Stimulated activated CD4-positive, alpha-beta T cell treated with anti-CD3 and anti-CD28 coated beads, TNF-alpha, amount 100 ng/mL, for 24 hours (primary cell): ENCODE measurements around the gene MRC1.

Experiments
- DNase-seq, 3 experiments: peaks; one replicate each; pipeline ENCODE4 v3.0.0-alpha.2; 2020; ENCODE audit warnings: low read depth in 3 of 3

Gene MRC1

DNA sequence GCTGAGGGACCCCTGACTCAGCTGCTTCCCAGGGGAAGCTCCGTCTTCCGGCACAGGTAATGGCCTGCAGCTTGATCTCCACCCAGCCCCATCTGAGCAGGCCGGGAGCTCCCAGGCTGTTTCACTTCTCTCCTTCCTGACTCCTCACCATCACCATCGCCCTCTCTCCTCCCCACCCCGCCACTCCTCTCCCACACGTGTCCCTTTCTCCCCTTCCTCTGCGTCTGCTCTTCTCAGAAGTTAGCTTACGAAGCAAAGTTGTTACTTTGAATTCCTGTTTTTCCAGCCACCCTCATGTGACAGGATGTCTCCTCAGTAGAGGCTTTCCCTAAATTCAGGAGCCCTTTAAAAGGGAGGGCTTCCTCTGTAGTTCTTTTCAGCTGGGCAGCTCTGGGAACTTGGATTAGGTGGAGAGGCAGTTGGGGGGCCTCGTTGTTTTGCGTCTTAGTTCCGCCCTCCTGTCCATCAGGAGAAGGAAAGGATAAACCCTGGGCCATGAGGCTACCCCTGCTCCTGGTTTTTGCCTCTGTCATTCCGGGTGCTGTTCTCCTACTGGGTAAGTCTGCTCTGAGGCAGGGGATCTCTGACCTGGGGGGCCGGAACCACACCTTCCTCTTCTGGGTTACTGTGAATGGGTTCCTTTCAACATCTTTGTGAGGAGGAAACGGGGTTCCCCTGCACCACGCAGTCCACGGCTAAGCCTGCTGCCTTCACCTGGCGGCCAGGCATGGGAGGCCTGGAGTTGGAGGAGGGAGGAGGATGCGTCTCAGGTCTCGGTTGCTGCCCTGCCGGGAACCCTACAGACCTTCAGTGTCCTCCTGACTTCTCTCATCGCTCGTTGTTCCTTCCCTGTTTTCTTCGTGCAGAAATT is at the start of gene MRC1:
TSS of gene MRC1 (plus strand) at position 378 of the 871 bp plus-strand sequence. CDS start at position 496, 118 bp downstream.
- no peak for DNase-seq

DNA sequence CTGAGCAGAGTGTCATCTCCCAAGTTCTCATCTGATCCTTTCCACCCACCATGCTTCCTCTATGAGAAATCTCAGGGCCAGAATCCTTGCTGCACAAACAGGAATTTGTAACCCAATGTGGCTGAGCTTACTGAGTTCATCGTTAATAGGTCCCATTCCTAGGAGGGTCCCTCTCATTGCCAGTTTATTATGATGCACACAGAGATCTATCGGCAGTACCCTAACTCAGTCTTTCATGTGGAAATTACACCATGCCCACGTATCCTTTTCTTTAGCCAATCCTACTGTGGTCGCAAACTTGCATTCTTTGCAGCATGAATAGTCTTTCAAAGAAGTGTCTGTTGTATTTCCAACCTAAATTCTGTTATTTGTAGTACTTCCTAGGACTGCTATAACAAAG is 45.0 kb upstream of the MRC1 start:
- DNase-seq, result no peak

DNA sequence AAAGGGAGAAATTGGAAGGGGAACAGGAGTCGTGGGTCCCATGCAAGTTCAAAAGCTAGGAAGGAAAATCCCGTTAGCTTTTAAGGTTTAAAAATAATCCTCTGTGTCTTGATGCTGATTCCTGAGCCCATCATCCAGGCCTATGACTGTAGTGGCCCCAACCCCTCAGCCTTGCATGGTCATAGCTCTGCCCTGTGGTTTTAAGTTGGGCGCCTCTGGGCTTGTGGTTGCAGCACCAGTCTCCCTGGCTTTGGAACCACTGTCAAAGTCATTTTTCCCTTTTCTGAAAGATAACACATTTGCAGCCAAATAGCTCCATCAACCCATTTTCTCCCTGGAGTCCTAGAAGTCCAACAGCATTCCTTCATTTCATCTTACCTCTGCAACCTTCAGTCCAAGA is 43.5 kb upstream of the MRC1 start:
- no peak for DNase-seq

DNA sequence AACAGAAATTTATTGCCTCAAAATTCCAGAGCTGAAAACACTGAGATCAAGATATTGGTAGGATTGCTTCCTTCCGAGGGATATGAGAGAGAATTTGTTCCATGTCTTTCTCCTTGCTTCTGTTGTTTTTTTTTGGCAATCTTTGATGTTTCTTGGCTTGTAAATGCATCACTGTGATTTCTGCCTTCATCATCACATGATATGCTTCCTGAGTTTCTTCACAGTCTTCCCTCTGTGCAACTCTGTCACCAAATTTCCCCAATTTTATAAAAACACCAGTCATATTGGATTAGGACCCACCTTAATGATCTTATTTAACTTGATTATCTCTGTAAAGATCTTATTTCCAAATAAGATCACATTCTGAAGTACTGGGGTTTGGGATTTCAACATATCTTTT is 42.4 kb upstream of the MRC1 start:
- DNase-seq, result no peak

DNA sequence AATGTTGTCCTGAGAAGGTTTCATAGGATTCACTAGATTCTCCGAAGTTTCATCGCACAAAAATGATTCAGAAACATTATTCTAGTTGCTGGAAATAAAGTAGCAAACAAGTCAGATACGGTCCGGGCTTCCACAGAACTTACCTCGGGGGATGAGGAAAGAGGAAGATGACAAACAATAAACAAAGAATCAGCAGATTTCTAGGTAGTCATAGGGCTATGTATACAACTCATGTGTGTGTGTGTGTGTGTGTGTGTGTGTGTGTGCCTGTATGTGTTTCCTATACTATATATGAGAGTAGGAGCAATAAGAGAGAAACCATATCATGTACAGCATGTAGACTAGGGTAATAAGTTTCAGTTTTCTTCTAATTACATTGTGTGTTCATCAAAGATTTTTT is 40.7 kb upstream of the MRC1 start:
- DNase-seq, result no peak

DNA sequence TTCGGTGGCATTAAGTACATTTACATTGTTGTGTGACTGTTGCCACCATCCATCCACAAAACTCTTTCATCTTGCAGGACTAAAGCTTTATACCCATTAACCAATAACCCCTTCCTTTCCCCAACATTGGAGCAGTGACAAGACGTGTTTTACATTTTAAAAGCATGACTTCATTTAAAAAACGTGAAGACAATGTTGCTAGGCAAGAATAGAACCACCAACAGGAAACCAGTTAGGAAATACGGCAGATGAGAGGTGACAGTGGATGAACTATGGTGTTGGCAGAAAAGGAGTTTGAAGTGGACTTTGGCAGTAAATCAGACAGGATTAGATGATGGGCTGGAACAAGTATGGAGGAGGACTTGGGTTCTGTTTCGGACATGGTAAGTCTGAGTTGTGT is 40.2 kb upstream of the MRC1 start:
- no peak for DNase-seq

DNA sequence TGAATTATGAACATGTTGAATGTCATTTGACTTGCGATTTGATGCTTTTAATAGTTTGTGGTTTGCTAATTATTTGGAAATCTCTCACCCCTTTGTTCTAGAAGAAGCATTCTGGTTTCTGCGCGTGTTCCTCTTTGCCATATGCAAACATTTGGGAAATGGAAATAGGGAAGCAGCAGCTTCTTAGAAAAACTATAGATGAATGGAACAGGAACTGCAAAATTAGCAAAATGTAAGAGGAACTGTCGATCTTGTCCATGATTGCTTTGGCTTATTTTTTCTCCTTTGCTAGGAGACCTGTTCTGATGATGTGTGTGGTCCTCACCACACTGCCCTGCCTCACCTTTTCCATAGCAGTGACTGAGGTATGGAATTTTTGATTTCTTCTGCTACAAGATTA is 38.1 kb upstream of the MRC1 start:
- DNase-seq, result no peak

DNA sequence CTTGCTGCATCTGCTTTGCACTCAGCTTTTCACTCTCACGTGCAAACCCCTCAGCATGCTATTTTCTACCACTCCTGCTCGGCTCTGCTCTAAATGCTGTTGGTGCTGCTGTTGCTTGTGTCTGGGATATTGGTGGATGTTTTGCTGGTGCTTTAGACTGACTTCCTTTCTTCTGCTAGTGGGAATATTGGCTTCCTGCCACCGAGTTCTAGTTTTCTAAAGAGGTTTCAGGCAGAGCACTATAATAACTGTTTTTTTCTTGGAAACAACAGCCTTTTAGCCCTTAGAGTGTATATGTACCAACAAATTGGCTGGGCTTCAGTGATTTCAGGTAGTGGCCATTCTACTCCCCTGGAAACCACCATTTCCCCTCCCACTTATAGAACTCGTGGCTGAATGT is 29.4 kb upstream of the MRC1 start:
- DNase-seq, result no peak

DNA sequence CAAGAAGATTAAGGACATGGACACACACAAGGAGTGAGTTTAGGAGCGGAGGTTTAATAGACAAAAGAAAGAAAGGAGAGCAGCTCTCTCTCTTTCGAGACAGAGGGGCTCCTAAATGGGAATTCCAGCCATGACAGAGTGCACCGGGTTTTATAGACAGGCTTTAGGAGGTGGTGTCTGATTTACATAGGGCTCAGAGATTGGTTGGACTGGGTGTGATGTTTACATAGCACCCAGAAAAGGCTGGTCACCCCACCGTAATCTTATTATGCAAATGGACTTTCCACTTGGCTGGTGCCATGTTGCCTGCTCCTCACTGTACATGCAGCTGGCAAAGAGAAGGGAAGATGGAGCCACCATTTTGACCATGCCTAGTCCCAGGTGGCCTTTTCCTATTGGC is 28.4 kb upstream of the MRC1 start:
- DNase-seq, result no peak

DNA sequence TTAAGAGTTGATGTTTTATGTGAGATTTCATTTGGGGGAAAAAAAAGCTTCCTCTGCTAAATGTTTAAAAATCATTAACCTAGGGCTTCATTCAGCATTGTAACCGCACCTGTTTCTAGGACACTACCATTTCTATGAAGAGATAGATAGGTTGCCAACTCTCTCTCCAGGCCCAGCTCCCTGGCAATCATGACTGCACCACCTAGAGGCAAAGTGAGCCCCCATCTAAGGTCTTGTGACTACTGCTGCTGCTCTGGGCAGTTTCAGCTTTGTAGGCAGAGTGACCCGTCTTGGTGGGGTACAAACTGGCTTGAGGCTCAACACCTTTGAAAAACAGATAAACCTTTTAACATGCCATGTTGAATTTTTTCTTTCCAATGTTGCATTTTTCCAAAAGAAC is 27.3 kb upstream of the MRC1 start:
- no peak for DNase-seq

DNA sequence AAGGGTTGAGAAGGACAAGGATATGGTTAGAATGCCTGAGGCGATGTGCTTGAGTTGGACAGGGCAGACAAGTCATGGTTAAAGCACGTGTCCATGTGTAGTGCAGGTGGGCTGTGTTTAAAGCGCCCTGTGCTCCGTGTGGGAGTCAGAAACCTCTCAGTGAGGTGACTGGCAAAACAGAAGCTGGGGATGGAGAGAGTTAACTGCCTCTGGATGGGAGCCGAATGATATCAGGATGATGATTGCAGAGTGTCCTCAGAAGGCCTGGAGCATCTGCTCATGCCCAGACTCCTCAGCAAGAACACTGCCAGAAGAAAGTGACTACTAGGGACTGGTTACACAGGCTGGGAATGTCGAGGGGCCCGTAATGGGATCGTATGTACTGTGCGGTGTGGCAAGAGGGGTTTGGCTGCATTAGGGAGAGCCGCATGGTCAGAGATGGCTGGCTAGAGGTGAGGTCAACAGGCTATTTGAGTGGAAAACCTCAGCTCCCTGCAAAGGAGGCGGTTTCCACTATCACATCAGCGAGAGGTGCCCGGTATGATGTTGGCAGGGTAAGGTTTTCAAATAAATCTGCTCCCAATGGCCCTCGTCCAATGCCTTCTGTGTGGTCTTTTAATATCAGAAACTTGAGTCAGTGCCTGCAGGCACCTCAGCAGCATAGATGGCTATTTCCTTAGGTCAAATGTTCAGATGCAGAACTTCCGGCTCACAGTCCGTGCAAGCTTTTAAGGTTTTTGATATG is 26.1 kb upstream of the MRC1 start:
- no peak for DNase-seq

DNA sequence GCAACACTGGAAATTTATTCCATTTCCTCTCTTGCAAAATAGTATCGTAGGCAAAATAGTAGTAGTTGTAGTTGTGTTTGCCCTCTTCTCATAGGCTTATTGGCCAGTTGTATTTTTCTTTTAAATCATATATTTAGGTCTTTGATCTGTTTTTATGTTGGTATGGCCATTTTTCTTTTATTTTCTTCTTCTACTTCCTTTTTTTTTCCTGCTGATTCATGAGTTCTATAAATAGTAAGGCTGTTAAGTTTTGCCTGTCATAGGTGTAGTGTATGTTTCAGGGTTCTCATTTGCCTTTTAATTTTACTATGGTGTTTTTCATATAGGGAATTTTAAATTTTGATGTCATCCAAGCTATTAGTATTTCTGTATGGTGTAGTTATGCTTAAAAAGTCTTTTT is 25.4 kb upstream of the MRC1 start:
- no peak for DNase-seq

DNA sequence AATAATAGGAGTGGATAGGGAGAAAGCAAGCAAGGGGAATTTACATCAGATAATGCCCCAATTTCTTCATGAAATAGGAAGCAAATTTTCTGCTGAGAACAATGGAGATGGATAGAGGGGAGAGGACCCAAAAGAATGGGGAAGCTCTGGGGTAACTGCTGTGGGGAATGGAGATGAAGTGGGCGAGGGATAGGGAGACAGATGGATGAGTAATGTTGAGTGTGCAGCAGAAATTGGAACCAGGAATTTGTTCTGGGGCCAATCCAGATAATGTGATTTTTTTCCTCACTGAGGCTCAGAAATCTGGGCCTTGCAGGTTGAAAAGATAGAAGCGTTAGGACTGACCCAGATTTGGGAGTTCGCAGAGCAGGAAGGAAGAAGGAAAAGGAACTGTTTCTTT is 24.5 kb upstream of the MRC1 start:
- DNase-seq, result no peak

DNA sequence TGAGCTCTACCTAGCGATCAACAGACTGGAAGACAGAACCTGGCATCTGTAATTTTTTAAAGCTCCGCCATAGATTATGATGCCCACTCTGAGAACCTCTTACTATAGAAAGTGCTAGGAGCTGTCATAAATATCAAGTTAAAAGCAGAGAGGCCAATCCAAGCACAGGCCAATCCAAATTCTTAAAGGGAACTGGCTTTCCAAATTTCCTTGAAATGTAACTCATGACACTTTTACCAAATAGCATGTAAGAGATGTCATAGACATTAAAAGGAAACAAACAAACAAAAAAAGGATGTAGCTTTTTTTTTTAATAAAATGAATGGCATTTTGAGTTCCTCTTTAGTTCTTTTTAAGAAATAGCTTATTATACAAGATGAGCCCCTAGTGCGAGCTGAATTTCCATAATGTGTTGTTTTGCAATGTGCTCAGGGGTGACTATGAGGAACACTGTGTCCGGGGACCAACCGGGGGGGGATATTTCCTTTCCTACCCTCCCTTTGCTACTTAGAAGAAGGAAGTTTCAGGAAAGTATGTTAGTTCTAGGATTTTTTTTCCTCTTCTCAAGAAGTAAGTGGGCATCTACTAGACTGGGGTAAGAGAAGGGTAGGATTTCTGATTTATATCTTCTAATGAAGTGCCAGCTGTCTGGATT is 23.7 kb upstream of the MRC1 start:
- DNase-seq, result no peak

DNA sequence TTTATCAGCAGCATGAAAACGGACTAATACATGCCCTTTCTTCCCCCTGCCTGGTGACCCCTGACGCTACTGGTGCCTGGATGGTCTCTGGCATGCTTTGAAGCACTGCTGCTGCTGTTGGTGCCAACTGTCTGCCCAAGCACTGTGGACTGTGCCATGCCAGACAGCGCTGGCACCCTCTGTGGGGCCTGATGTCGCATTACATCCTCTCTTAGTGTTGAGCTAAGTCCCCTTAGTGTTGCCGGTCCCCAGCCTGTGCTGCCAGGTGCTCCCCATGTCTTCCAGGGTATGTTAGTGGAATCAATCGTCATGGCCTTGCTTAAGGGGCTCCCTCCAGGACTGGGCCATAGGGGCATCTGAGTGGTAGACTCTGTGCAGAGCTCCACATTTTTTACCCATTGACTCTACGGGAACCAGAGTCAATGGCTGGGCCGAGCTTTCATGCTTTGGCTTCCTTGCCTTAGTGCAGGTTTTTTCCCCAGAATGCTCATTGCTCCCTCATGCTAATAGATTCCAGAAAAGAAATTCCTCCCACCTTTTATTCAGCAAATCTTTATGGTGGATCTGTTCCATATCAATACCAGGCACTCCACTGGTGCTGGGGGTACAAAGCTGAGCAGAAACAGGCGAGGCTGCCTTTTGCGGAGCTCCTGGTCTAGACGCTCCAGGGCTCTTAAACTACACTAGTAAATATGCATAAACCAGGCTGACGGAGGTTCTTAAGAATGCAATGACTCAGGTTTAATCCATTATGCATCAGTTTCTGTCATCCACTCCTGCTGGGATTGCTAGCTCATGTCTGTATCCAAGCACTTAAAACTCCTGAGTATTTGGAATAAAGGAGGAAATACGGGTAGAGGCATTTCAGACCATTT is 21.8 kb upstream of the MRC1 start:
- no peak for DNase-seq

DNA sequence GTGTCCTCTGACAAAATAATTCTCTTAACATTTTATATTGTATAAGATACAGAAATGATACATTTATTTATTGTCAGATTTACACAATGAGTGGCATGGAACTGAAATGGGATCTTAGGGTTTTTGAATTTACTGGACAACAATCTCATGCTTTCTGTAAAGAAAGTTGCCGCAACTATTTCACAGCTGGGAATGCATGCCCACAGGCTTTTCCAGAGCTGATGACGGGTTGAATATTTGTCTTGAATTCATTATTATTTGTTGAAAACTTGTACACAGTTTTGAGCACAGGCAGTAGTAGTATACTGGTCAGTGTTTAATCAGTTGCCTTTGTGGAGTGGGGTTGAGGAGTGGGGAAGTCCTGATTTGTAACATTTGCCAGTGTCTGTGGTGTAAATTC is 20.5 kb upstream of the MRC1 start:
- DNase-seq, result no peak

DNA sequence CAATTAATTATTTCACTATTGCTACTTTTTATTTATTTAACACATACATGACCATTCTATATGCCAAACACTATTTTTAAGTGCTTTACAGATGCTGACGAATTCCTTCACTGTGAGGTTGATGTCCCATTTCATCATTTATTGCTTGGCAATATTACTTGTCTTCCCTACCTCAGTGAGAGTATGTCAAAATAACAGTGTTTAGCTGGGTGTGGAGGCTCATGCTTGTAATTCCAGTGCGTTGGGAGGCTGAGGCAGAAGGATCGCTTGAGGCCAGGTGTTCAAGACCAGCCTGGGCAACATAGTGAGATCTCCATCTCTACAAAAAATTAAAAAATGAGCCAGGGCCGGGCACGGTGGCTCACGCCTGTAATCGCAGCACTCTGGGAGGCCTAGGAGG is 19.8 kb upstream of the MRC1 start:
- no peak for DNase-seq

DNA sequence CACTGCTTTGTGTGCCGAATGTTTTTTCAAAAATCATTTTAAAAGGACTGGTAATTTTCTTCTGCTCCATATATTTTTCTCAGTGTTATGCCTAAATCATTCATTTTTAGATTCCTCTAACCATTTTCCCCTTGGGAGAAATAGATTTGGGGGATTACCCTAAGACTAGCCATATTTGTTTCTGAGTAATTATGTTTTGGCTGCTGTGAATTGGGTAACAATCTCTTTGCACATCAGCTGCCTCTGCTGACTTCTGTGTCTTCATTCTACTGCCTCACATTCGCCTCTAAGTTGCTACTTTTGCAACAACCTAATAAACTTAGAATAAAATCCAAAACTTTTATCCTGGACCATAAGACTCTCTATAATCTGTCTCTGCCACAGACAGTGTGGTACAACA is 18.5 kb upstream of the MRC1 start:
- DNase-seq, result no peak

DNA sequence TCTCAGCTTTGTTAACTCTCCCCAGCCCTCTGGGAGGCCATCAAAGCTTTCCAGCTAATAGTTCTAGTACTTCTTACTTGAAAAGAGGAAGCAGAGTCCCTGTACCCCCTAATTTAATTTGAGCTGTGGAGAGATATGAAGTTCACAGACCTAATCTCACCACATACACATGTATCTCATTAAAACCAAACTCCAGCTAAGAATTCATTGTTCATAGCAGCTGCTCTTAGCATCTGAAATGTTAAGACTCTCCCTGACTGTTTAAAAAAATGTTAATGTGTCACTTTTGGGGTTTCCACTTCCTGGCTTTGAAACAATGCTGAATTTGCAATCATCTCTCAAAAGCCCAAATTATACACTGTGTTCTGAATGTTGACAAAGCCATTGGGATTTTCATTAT is 16.2 kb upstream of the MRC1 start:
- no peak for DNase-seq

DNA sequence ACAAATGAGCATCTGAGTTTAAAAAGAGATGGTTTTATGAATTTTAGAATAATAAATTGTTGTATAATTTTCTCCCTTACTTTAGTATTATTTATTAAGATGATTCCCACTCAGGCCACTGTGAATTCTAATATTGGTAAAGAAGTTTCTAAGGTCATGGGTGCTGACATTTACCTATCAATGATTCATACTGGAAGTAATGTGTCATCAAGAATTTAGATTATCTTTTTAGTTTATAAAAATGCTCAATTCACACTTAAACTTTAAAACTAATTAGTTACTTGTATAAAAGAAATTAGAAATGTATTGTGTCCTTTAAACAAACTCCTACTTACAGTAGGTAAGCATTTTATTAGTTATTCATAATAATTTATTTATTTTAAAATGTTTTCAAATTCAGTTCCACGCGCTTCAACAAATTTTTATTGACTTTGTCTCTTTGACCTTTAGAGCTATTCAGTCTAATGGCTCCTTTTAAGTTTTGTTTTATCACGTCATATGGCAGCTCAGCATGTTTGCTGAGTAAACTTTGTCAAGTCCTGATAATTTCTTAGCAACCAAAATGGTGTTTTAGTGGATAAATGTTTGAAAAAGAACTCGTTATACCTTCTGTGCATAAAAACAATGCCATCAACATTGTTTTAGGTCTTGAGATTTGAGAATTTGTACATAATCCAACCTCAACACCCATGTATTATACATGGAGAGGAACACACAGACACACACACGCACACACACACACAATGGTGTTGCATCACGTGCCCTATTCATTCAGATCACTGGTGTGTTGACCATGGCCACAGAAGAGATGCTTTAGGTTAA is 15.1 kb upstream of the MRC1 start:
- DNase-seq, result no peak

DNA sequence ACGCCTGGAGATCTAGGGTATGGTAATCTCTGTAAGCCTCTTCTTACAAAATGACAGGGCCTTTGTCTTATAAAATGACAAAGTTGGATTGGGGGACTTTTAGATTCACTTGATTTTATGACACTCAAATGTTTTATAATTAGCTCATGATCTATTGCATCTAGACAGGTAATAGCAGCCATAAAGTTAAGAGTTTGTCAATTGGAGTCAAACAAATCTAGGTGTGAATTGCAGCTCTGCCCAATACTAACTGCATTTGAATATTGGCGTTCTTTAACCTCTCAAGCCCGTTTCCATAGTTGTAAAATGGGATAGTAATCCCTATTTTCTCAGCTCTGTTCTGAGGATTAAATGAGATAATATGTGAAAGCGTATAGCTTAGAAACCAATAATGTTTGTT is 14.1 kb upstream of the MRC1 start:
- no peak for DNase-seq
